ENCODE results near the gene RPL38. TPM values are rescaled to one million over a fixed set of nuclear protein-coding genes. Genes with fewer than 3 reads are reported as not detected.

RPL38 gene
- total RNA-seq, 1 donor from 2014 or later, result 4,341 TPM

DNA sequence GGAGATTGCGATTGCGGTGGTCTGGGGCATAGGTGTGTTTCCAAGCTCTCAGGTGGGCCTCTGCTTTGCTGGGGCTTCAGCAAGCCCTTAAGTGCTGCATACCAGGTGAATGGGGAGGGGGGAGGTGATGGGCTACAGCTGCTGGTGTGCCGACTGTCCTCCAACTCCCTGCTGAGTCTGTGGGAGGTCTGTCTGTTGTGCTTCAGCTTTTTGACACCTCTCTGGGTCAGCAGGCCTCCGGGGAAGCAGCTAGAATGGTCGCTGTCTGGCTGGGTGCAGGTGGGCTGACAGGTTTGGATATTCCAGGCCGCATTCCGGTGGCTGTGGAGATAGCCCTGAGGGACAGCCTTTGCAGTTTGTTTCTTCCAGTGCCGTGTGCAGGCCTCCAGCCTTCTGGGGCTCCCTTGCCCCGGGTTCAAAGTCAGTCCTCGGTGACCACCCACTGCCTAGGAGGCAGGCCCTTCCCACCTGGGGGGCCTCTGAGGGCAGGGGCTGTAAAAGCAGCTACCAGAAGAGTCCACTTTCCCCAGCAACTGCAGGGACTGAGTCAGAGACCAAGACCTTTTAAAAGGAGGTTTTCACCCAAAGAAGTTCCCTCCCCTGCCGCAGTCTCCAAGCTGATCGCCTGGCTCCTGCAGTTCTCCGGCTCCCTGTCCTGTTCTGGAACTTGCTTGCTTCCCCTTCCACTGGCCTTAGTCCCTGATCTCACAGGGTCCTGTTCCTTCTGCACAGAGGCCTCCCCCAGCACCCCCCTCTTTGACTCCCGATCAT lies 7.8 kb downstream of the RPL38 start:
- DNase-seq, result no peak

- no peak for DNase-seq
These were observed 8.4 kb downstream of the RPL38 start for GRCh38 chr17:74211912-74212208.

GRCh38 chr17:74212209-74212912 lies 8.9 kb downstream of the RPL38 start:
- no peak for DNase-seq

GRCh38 chr17:74212913-74213791 lies 9.7 kb downstream of the RPL38 start, which contains the start of gene TTYH2:
TTYH2 (plus strand) TSS chr17:74213571; CDS start chr17:74213588, 17 bp downstream.
- peak; percentile 87 for DNase-seq

- DNase-seq, result no peak
These were observed 10.4 kb downstream of the RPL38 start for GRCh38 chr17:74213861-74214391.

GRCh38 chr17:74214484-74215341 lies 11.2 kb downstream of the RPL38 start:
- DNase-seq, result no peak

DNA sequence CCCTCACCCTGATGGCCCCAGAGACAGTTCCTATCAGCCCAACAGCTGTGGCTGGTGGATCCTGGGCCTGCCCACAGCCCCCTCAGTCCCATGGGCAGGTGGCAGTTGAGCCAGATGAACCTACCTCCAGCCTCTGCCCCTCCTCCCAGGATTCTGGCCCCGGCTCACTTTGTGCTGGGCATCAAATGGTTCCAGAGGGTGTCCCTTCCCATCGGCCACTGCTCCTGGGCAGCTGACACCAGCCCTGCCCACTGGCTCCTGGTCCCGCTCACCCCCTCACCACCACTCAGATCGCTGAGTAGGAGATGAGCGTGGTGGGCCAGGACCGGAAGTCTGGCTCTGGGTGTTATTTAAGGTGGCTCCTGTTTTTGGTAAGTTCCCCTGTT lies 11.9 kb downstream of the RPL38 start:
- peak; percentile 15 for DNase-seq

- DNase-seq, result no peak
These were observed 13.0 kb downstream of the RPL38 start for GRCh38 chr17:74216505-74216904.

GRCh38 chr17:74217037-74217730 lies 13.7 kb downstream of the RPL38 start:
- DNase-seq, result no peak

- DNase-seq, result no peak
These were observed 14.4 kb downstream of the RPL38 start for GRCh38 chr17:74217888-74218287.

DNA sequence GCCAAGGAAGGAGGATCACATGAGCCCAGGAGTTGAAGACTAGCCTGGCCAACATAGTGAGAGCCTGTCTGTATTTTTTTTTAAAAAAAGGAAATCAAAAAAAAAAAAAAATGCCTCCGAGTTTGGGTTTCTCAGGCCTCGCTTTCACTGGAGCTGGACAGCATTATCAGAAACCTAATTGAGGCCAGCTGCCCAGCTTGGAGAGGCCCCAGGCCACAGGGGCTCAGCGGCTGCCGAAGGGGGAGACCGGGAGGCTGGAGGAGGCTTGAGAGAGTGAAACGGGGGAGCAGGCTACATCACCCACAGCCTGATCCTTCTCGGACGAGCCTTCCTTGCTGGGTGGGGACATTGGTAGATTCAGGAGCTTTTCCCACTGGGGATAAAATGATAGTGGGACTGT lies 15.0 kb downstream of the RPL38 start:
- no peak for DNase-seq

- DNase-seq, result no peak
These were observed 16.2 kb downstream of the RPL38 start for GRCh38 chr17:74219576-74220133.

DNA sequence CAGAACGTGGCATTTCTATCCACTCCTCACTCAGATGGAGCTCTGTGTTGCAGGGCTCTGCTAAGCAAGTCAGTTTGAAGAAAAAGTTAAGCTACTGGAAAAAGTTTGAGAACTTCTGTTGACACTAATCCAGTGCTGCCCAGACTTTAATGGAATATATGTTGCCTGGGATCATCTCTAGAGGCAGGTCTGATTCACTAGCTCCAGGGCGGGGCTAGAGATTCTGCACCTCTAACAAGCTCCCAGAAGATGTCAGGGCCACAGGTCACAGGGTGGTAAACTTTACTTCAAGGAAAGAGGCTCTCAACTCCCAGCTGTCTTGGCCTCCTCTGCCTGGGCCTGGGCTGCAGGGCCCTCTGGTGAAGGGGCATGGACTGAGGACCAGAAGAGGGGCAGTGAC lies 16.7 kb downstream of the RPL38 start:
- no peak for DNase-seq

- no peak for DNase-seq
These were observed 17.7 kb downstream of the RPL38 start for GRCh38 chr17:74220946-74221818.

DNA sequence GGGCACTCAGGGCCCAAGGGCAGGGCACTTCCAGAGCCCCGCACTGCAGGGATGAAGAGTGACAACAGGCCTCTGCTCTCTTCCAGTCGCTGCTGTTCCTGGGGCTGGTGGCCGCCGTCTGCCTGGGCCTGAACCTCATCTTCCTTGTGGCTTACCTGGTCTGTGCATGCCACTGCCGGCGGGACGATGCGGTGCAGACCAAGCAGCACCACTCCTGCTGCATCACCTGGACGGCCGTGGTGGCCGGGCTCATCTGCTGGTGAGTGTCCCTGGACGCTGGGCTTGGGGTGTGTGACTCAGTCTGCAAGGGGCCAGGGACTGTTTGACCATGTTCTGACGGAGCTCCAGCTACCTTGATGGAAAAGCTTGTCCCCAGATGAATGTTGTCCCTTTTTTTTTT lies 18.9 kb downstream of the RPL38 start:
- no peak for DNase-seq

GRCh38 chr17:74223901-74224300 lies 20.4 kb downstream of the RPL38 start:
- no peak for DNase-seq

DNA sequence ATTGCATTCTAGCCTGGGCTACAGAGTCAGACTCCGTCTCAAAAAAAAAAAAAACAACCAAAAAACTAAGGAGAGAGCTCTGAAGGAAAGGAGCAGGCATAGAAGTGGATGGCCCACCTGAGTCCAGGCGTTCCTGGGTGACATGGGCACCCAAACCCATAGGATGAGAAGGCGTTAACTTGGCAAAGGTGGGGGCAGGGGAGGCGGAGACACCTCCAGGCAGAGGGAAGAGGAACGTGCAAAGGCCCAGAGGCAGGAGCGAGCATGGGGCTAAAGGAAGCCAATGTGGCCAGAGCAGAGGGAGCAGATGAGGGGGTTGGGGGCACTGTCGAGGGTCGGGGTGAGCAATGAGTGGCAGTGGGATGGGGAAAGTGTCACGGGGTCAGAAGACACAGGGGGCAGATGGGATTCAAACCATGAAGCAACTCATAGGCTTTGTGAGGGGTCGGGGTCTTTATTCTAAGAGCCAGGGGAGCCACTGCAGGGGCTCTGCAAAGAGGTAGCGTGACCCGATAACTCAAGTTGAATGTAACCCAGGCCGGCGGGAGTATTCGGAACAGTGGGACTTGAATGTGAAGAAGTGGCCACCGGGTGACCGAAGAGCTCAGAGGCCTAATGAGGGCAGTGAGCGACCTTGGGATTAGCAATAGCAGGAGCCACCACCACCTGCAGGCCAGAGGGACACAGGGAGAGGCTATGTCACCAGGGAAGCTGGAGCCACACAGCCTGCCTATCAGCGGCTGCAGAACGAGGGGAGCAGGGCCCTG lies 21.7 kb downstream of the RPL38 start:
- no peak for DNase-seq

GRCh38 chr17:74226252-74226651 lies 22.8 kb downstream of the RPL38 start:
- no peak for DNase-seq

All from occipital lobe (tissue), 2 donors.